ENCODE measurements around the gene HMOX2.

HMOX2 gene

GRCh38 chr16:4465977-4466779, 10.0 kb upstream of the HMOX2 start:
- DNase-seq (ENCODE audit: low read depth): no peak

- DNase-seq (ENCODE audit: low read depth): no peak
Measured at GRCh38 chr16:4467916-4468315, 8.3 kb upstream of the HMOX2 start.

DNA sequence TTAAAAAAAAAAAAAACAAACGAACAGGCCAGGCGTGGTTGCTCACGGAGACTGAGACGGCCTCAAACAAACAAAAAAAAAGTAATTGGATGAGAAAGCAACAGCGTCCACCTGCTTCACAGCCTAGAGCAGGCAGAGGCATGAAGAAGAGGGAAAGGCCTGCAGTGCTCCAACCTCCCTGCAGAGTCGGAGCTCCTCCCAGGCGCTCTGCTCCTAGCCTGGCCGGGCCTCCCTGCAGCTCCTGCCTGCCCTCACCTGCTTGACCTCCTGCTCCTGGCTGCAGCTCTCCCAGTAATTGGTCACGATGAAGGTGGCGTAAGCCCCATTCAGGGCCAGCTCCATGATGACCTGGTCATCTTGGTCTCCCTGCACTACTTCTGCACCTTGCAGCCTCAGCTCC, 7.2 kb upstream of the HMOX2 start:
- no peak for DNase-seq (ENCODE audit: low read depth)

- no peak for DNase-seq (ENCODE audit: low read depth)
Measured at GRCh38 chr16:4471869-4472268, 4.3 kb upstream of the HMOX2 start.

GRCh38 chr16:4472880-4473279, 3.3 kb upstream of the HMOX2 start:
- no peak for DNase-seq (ENCODE audit: low read depth)

GRCh38 chr16:4474192-4474961, 1.8 kb upstream of the HMOX2 start, which contains the start of gene NMRAL1:
NMRAL1 (minus strand) TSS chr16:4474625; CDS start chr16:4474132, 493 bp downstream.
- peak; percentile 73 for DNase-seq (ENCODE audit: low read depth)

GRCh38 chr16:4477966-4478365, 1.8 kb downstream of the HMOX2 start:
- no peak for DNase-seq (ENCODE audit: low read depth)

- DNase-seq (ENCODE audit: low read depth): no peak
Measured at GRCh38 chr16:4481526-4481925, 5.3 kb downstream of the HMOX2 start.

GRCh38 chr16:4481963-4482362, 5.8 kb downstream of the HMOX2 start:
- no peak for DNase-seq (ENCODE audit: low read depth)

GRCh38 chr16:4486126-4486893, 10.1 kb downstream of the HMOX2 start:
- no peak for DNase-seq (ENCODE audit: low read depth)

- no peak for DNase-seq (ENCODE audit: low read depth)
Measured at GRCh38 chr16:4487955-4488498, 11.8 kb downstream of the HMOX2 start.

GRCh38 chr16:4488499-4488967, 12.3 kb downstream of the HMOX2 start:
- DNase-seq (ENCODE audit: low read depth): no peak

DNA sequence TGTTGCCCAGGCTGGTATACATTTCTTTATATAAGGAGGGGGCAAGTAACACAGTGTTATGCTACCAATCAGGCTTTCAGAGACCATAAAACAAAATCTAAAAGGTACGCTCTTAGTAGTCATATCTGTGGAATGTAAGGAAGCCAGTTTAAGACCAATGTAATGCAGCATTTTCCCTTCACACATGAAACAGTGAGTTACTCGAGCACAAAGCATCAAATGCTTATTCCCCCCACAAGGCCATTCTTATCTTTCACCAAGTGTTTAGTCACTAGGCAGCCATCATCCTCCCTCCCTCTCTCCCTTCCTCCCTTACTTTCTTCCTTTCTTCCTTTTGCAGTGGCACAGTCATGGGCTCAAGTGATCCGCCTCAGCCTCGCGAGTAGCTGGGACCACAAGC, 12.8 kb downstream of the HMOX2 start:
- DNase-seq (ENCODE audit: low read depth): peak; percentile 76

- DNase-seq (ENCODE audit: low read depth): no peak
Measured at GRCh38 chr16:4491898-4492297, 15.7 kb downstream of the HMOX2 start.

- no peak for DNase-seq (ENCODE audit: low read depth)
Measured at GRCh38 chr16:4494746-4495490, 18.7 kb downstream of the HMOX2 start.

DNA sequence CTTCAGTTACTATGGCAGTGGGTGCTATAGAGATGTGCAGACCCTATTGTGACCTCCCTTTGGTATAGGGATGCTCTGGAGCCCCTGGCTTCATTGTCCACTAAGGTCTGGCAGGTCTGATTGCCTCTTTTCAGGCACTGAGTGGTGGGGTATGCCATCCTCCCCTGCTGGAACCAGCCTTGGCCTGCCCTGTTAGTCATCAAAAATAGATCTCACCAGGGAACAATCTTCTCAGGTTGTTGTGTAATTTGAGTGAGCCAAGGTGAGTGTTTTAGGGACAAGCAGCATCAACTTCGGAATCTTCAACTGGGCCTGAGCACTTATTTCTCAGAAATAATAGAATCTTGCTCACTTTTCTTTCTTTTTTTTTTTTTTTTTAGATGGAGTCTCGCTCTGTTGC, 19.6 kb downstream of the HMOX2 start:
- no peak for DNase-seq (ENCODE audit: low read depth)

DNA sequence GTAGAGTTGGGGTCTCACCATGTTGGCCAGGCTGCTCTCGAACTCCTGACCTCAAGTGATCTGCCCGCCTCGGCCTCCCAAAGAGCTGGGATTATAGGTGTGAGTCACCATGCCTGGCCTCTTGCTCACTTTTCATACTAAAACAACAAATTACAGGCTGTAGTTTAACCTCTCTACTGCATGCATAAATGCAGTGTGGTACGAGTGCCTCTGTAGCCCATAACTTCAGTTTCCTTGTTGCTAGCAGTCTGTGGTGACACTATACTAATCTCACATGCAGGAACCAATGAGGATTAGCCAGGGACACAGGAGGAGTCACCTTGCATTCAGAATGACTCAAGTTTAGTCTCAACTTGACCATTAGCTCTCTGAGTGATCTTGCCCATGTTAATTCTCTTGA, 20.1 kb downstream of the HMOX2 start:
- DNase-seq (ENCODE audit: low read depth): no peak

GRCh38 chr16:4498546-4499195, 22.5 kb downstream of the HMOX2 start:
- no peak for DNase-seq (ENCODE audit: low read depth)

- no peak for DNase-seq (ENCODE audit: low read depth)
Measured at GRCh38 chr16:4499196-4499555, 23.0 kb downstream of the HMOX2 start.

GRCh38 chr16:4500272-4500671, 24.1 kb downstream of the HMOX2 start:
- DNase-seq (ENCODE audit: low read depth): peak; percentile 55

DNA sequence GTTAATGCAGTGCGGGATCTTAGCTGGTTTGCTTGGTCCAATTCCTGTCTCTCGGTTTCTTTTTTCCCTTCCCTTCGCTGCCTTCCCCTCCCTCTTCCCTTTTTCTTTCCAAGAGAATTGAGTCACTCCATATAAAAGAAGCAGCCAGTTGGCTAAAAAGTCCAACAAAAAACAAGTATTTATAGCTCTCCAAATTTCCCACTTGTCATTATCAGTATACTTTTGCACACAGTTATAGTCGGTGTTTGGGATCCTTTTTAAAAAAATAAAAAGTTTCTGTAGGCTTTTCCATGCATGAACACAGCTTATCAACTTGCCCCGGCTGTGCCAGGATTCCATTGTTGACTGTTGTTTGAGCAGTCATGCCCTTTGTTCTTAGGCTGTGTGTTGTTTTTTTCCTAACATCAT, 24.9 kb downstream of the HMOX2 start:
- DNase-seq (ENCODE audit: low read depth): no peak

Data from HS-5 (cell line).